T47D (cell line): Measurements from ENCODE around the gene C11orf68.

ENCODE experiments used
- DNase-seq, 2 experiments: peaks; one replicate each; pipeline versions ENCODE4 v3.0.0 to v3.0.0-alpha.2; 2011 to 2012; ENCODE audit warnings: low read depth in 1 of 2, low spot score in 1 of 2
- JUND ChIP-seq: IDR thresholded peaks from 2 replicates; pipeline ENCODE4 v1.6.1; 2012; ENCODE audit warnings: low read depth
- in situ Hi-C: cut with HindIII; loops from 2 replicates; pipeline ENCODE4 v1.10.0; 2016; ENCODE audit warnings: low sequenced_read_pairs, low pct_unique_long_range_greater_than_20kb

Gene C11orf68

GRCh38 chr11:65917077-65917433 is 1.8 kb downstream of the C11orf68 start:
- no peak for TF ChIP-seq JUND
- DNase-seq = no peak
- in situ Hi-C loops = no loop called here

- TF ChIP-seq JUND = no peak
- DNase-seq = no peak
- in situ Hi-C loops = no loop called here
These were observed 2.5 kb downstream of the C11orf68 start for GRCh38 chr11:65916391-65916790.

- no peak for DNase-seq
These were observed 3.0 kb downstream of the C11orf68 start for GRCh38 chr11:65915821-65916251.

GRCh38 chr11:65915101-65915820 is 3.6 kb downstream of the C11orf68 start:
- DNase-seq = no peak
- in situ Hi-C loops = no loop called here
- no peak for TF ChIP-seq JUND

More at GRCh38 chr11:65915821-65916251, 3.0 kb downstream of the C11orf68 start:
- in situ Hi-C loops = no loop called here
- no peak for TF ChIP-seq JUND

- no peak for DNase-seq
- in situ Hi-C loops = no loop called here
- TF ChIP-seq JUND = no peak
These were observed 6.0 kb downstream of the C11orf68 start for GRCh38 chr11:65912845-65913244.

- DNase-seq = peak in 1 of 2 experiments; percentile 78
- in situ Hi-C loops = no loop called here
- no peak for TF ChIP-seq JUND
These were observed 6.9 kb downstream of the C11orf68 start for GRCh38 chr11:65911682-65912568.

GRCh38 chr11:65907878-65908277 is 11.0 kb downstream of the C11orf68 start:
- TF ChIP-seq JUND = no peak

GRCh38 chr11:65906602-65907001 is 12.3 kb downstream of the C11orf68 start:
- in situ Hi-C loops = no loop called here
- DNase-seq = no peak
- no peak for TF ChIP-seq JUND

More at GRCh38 chr11:65907878-65908277, 11.0 kb downstream of the C11orf68 start:
- in situ Hi-C loops = no loop called here
- no peak for DNase-seq

- DNase-seq = no peak
- in situ Hi-C loops = no loop called here
- TF ChIP-seq JUND = no peak
These were observed 15.1 kb downstream of the C11orf68 start for GRCh38 chr11:65903715-65904114.

GRCh38 chr11:65903068-65903481 is 15.8 kb downstream of the C11orf68 start:
- TF ChIP-seq JUND = no peak
- no peak for DNase-seq
- in situ Hi-C loops = no loop called here

GRCh38 chr11:65900899-65901180 is 18.0 kb downstream of the C11orf68 start:
- TF ChIP-seq JUND = no peak
- in situ Hi-C loops = no loop called here
- no peak for DNase-seq

- peak; percentile 97 for DNase-seq
- no peak for TF ChIP-seq JUND
- in situ Hi-C loops = no loop called here
These were observed 18.6 kb downstream of the C11orf68 start, which contains the start of gene FOSL1 for GRCh38 chr11:65900125-65900898. Gene FOSL1, minus strand, starts transcription at chr11:65900388. Its CDS starts 49 bp downstream, at chr11:65900339.
